GM23338 (cell line): ENCODE data around the gene NRXN2. TPM values are rescaled to one million over a fixed set of nuclear protein-coding genes. Genes with fewer than 3 reads are reported as not detected.

ENCODE experiments used
- ATAC-seq: fragments of 200-7000 bp; cut with Tn5 transposase; 3 replicates; pipeline ENCODE4 v1.9.1; 2020
- DNase-seq: peaks from one replicate; pipeline ENCODE4 v3.0.0-alpha.2; 2015; ENCODE audit warnings: low spot score
- H2AFZ ChIP-seq: fragments of 200-600 bp; sonication (generic); 2 replicates; pipeline ENCODE4 v1.8.0; 2016; ENCODE audit warnings: antibody characterized with exemption, mild to moderate bottlenecking, moderate library complexity
- H3F3A ChIP-seq: fragments of 200-600 bp; sonication (generic); replicated peaks from 2 replicates; pipeline ENCODE4 v1.8.0; 2017; ENCODE audit warnings: antibody characterized with exemption, mixed run types, low read depth
- H3K27ac ChIP-seq: fragments of 200-600 bp; sonication (generic); 2 replicates; pipeline ENCODE4 v1.6.1; 2016; ENCODE audit warnings: low read depth
- H3K27me3 ChIP-seq: fragments of 200-600 bp; sonication (generic); 2 replicates; pipeline ENCODE4 v1.8.0; 2016; ENCODE audit warnings: mild to moderate bottlenecking, mixed run types, moderate library complexity; ENCODE audit not compliant: insufficient read depth
- H3K36me3 ChIP-seq: fragments of 200-600 bp; sonication (generic); 2 replicates; pipeline ENCODE4 v1.8.0; 2016; ENCODE audit warnings: mild to moderate bottlenecking; ENCODE audit not compliant: insufficient read depth
- H3K4me1 ChIP-seq: fragments of 200-600 bp; sonication (generic); 2 replicates; pipeline ENCODE4 v1.8.0; 2016; ENCODE audit warnings: mild to moderate bottlenecking, moderate library complexity; ENCODE audit not compliant: insufficient read depth
- H3K4me2 ChIP-seq: fragments of 200-600 bp; sonication (generic); 2 replicates; pipeline ENCODE4 v1.7.1; 2017; ENCODE audit warnings: mixed run types
- H3K4me3 ChIP-seq: fragments of 200-600 bp; sonication (generic); 2 replicates; pipeline ENCODE4 v1.6.1; 2016; ENCODE audit warnings: mixed run types
- H3K79me2 ChIP-seq: fragments of 200-600 bp; sonication (generic); replicated peaks from 2 replicates; pipeline ENCODE4 v1.8.0; 2017; ENCODE audit warnings: mild to moderate bottlenecking; ENCODE audit not compliant: insufficient read depth
- H3K9me2 ChIP-seq: fragments of 200-600 bp; sonication (generic); 2 replicates; pipeline ENCODE4 v1.8.0; 2017; ENCODE audit not compliant: insufficient read depth
- H4K20me1 ChIP-seq: fragments of 200-600 bp; sonication (generic); replicated peaks from 2 replicates; pipeline ENCODE4 v1.8.0; 2017; ENCODE audit warnings: mild to moderate bottlenecking; ENCODE audit not compliant: insufficient read depth
- H3K27ac Mint-ChIP-seq: 2 replicates; pipeline ENCODE4 v1.8.0; 2020; ENCODE audit warnings: inconsistent platforms, mild to moderate bottlenecking, moderate library complexity, mixed read lengths
- H3K27me3 Mint-ChIP-seq: 3 replicates; pipeline ENCODE4 v1.8.0; 2022; ENCODE audit warnings: low read depth, mild to moderate bottlenecking, moderate library complexity, mixed read lengths, inconsistent platforms; ENCODE audit not compliant: insufficient read depth, poor library complexity
- H3K36me3 Mint-ChIP-seq: 3 replicates; pipeline ENCODE4 v1.8.0; 2021; ENCODE audit warnings: low read depth, mild to moderate bottlenecking, inconsistent platforms, moderate library complexity, mixed read lengths
- H3K4me1 Mint-ChIP-seq: 3 replicates; pipeline ENCODE4 v1.8.0; 2020; ENCODE audit warnings: mild to moderate bottlenecking, inconsistent platforms, mixed read lengths
- H3K4me3 Mint-ChIP-seq: 3 replicates; pipeline ENCODE4 v1.8.0; 2021; ENCODE audit warnings: moderate library complexity, mild to moderate bottlenecking, inconsistent platforms, mixed read lengths
- H3K9me3 Mint-ChIP-seq: 3 replicates; pipeline ENCODE4 v1.8.0; 2020; ENCODE audit warnings: moderate library complexity, mild to moderate bottlenecking, inconsistent platforms, mixed read lengths
- EZH2 ChIP-seq: fragments of 200-600 bp; sonication (generic); IDR thresholded peaks from one replicate; pipeline ENCODE4 v1.8.0; 2017; ENCODE audit warnings: antibody characterized with exemption, mild to moderate bottlenecking, low read depth; ENCODE audit not compliant: unreplicated experiment
- EZH2phosphoT487 ChIP-seq: fragments of 200-600 bp; sonication (generic); IDR thresholded peaks from one replicate; pipeline ENCODE4 v1.8.1; 2018; ENCODE audit warnings: antibody characterized with exemption; ENCODE audit not compliant: unreplicated experiment
- JUNB ChIP-seq: IDR thresholded peaks from one replicate; pipeline ENCODE4 v1.6.1; 2016; ENCODE audit warnings: antibody characterized with exemption; ENCODE audit not compliant: unreplicated experiment
- NANOG ChIP-seq: IDR thresholded peaks from 2 replicates; pipeline ENCODE4 v1.6.1; 2016; ENCODE audit warnings: antibody characterized with exemption, borderline replicate concordance
- POLR2AphosphoS5 ChIP-seq: IDR thresholded peaks from 2 replicates; pipeline ENCODE4 v1.6.1; 2016; ENCODE audit warnings: antibody characterized with exemption, low read depth
- STAT1 ChIP-seq: IDR thresholded peaks from one replicate; pipeline ENCODE4 v1.6.1; 2016; ENCODE audit warnings: antibody characterized with exemption; ENCODE audit not compliant: unreplicated experiment
- ZNF114 ChIP-seq: fragments of 250-450 bp; sonication (Bioruptor Pico); IDR thresholded peaks from 2 replicates; pipeline ENCODE4 v1.5.0; 2020; ENCODE audit warnings: mild to moderate bottlenecking, moderate library complexity
- ZNF331 ChIP-seq: fragments of 250-450 bp; sonication (Bioruptor Pico); IDR thresholded peaks from 2 replicates; pipeline ENCODE4 v1.5.0; 2020; ENCODE audit warnings: low read depth, mild to moderate bottlenecking, moderate library complexity
- polyA plus RNA-seq: library from polyadenylated mRNA; unstranded; fragments of >200 nt; fragmentation: Nextera tagmentation; extraction: Ambion mirVana; gene quantifications from 2 replicates; pipeline ENCODE4 v1.2.1, GENCODE V29; 2016
- total RNA-seq: library from RNA; depleted of rRNA; stranded (reverse); fragments of >200 nt; shearing (Covaris generic); gene quantifications from 2 replicates; pipeline ENCODE4 v1.2.3, GENCODE V29; 2014
- TF ChIP-seq, protein P1 (sequence below), 2 experiments: fragments of 200-600 bp in 1 of 2; sonication (generic) in 1 of 2; conservative IDR thresholded peaks; 2 replicates each; pipeline versions ENCODE4 v1.5.1 to v1.6.1; 2016 to 2017; ENCODE audit warnings: antibody characterized with exemption in 2 of 2, low read depth in 2 of 2, mild to moderate bottlenecking in 2 of 2, moderate library complexity in 1 of 2
- TF ChIP-seq, protein P2 (sequence below): IDR thresholded peaks from 2 replicates; pipeline ENCODE4 v1.6.1; 2016; ENCODE audit warnings: antibody characterized with exemption
- TF ChIP-seq, protein P3 (sequence below): IDR thresholded peaks from one replicate; pipeline ENCODE4 v1.6.1; 2018; ENCODE audit warnings: antibody characterized with exemption; ENCODE audit not compliant: unreplicated experiment
- TF ChIP-seq, protein P4 (sequence below): fragments of 250-450 bp; sonication (Bioruptor Pico); IDR thresholded peaks from 2 replicates; pipeline ENCODE4 v1.5.0; 2020; ENCODE audit warnings: mild to moderate bottlenecking, moderate library complexity

The NRXN2 gene
- total and polyA plus RNA-seq, 2 experiments from 2014 or later = 3.4 to 17.0 TPM

DNA sequence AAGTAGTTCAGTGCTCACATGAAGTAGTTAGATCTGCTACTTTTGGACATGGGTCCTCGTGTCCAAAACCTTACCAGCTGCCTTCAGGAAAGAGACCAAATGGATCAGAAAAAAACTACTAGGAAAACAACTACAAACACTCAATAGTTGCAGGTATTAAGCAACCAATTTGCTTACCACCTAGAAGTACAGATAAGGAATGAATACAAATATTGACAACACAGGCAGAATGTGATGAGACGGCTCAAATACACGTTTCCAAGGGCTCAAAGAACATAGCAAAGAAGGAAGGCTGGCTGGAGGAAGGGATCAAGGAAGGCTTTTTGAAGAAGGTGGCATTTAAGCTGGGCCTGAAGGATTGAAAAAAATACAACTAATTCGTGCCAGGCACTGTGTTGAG lies 41.8 kb downstream of the NRXN2 start (continued):
- no peak for TF ChIP-seq STAT1
- no peak for TF ChIP-seq ZNF331 (CRISPR knock-in tag)
- no peak for TF ChIP-seq ZNF114 (CRISPR knock-in tag)
- no peak for TF ChIP-seq POLR2AphosphoS5
- TF ChIP-seq EZH2phosphoT487 = no peak
- TF ChIP-seq, protein P1, sequence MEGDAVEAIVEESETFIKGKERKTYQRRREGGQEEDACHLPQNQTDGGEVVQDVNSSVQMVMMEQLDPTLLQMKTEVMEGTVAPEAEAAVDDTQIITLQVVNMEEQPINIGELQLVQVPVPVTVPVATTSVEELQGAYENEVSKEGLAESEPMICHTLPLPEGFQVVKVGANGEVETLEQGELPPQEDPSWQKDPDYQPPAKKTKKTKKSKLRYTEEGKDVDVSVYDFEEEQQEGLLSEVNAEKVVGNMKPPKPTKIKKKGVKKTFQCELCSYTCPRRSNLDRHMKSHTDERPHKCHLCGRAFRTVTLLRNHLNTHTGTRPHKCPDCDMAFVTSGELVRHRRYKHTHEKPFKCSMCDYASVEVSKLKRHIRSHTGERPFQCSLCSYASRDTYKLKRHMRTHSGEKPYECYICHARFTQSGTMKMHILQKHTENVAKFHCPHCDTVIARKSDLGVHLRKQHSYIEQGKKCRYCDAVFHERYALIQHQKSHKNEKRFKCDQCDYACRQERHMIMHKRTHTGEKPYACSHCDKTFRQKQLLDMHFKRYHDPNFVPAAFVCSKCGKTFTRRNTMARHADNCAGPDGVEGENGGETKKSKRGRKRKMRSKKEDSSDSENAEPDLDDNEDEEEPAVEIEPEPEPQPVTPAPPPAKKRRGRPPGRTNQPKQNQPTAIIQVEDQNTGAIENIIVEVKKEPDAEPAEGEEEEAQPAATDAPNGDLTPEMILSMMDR (conservative IDR thresholded peaks at IDR 0.05; ENCODE audit: low read depth in 2 of 2) = no peak
- TF ChIP-seq, protein P2, sequence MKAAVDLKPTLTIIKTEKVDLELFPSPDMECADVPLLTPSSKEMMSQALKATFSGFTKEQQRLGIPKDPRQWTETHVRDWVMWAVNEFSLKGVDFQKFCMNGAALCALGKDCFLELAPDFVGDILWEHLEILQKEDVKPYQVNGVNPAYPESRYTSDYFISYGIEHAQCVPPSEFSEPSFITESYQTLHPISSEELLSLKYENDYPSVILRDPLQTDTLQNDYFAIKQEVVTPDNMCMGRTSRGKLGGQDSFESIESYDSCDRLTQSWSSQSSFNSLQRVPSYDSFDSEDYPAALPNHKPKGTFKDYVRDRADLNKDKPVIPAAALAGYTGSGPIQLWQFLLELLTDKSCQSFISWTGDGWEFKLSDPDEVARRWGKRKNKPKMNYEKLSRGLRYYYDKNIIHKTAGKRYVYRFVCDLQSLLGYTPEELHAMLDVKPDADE = no peak
- TF ChIP-seq NANOG = no peak
- no peak for TF ChIP-seq EZH2

DNA sequence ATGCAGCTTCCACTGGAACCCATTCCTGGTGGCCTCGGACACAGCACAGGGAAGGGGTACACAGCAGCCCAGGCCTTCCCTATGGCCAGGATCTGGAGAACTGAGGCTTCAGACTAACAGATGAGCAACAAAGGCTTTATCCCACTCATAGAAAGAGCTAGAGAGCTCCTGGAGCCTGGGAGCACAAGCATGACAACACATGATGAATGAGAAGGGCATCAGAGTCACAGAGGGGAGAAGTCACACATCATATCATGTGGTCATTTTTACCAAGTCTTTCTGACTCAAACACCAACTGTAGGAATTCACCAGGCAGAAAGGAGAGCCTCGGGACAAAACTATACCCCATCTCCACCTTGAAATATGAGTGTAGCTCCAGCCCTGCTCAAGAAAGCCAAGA lies 43.2 kb downstream of the NRXN2 start:
- H3K4me3 Mint-ChIP-seq = no peak overlapping the region
- Histone ChIP-seq H3F3A (no peaks in the 10 kb centered on the region), H4K20me1 (no peaks in the 10 kb centered on the region), H3K27me3 (no peaks in the 10 kb centered on the region), H3K27ac (no peak overlapping the region), H2AFZ (no peak overlapping the region), H3K4me1 (no peaks in the 10 kb centered on the region), H3K4me3 (no peak overlapping the region), H3K9me2 (no peaks in the 10 kb centered on the region), H3K79me2 (no peaks in the 10 kb centered on the region), H3K4me2 (no peak overlapping the region), H3K36me3 (no peaks in the 10 kb centered on the region)
- no peaks in the 10 kb centered on the region for H3K36me3 Mint-ChIP-seq
- peaks cover 4% of the 10 kb centered on the region; the same call in 2 of the 3 replicates for H3K4me1 Mint-ChIP-seq
- DNase-seq (no peak), ATAC-seq (no peak)
- peaks cover 5% of the 10 kb centered on the region for H3K27me3 Mint-ChIP-seq
- H3K9me3 Mint-ChIP-seq = no peaks in the 10 kb centered on the region
- H3K27ac Mint-ChIP-seq = no peak overlapping the region
- TF ChIP-seq, protein P3, sequence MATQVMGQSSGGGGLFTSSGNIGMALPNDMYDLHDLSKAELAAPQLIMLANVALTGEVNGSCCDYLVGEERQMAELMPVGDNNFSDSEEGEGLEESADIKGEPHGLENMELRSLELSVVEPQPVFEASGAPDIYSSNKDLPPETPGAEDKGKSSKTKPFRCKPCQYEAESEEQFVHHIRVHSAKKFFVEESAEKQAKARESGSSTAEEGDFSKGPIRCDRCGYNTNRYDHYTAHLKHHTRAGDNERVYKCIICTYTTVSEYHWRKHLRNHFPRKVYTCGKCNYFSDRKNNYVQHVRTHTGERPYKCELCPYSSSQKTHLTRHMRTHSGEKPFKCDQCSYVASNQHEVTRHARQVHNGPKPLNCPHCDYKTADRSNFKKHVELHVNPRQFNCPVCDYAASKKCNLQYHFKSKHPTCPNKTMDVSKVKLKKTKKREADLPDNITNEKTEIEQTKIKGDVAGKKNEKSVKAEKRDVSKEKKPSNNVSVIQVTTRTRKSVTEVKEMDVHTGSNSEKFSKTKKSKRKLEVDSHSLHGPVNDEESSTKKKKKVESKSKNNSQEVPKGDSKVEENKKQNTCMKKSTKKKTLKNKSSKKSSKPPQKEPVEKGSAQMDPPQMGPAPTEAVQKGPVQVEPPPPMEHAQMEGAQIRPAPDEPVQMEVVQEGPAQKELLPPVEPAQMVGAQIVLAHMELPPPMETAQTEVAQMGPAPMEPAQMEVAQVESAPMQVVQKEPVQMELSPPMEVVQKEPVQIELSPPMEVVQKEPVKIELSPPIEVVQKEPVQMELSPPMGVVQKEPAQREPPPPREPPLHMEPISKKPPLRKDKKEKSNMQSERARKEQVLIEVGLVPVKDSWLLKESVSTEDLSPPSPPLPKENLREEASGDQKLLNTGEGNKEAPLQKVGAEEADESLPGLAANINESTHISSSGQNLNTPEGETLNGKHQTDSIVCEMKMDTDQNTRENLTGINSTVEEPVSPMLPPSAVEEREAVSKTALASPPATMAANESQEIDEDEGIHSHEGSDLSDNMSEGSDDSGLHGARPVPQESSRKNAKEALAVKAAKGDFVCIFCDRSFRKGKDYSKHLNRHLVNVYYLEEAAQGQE = no peak
- TF ChIP-seq NANOG = no peak
- TF ChIP-seq, protein P2 = no peak
- no peak for TF ChIP-seq STAT1
- no peak for TF ChIP-seq JUNB
- no peak for TF ChIP-seq EZH2
- no peak for TF ChIP-seq ZNF331 (CRISPR knock-in tag)
- TF ChIP-seq, protein P4, sequence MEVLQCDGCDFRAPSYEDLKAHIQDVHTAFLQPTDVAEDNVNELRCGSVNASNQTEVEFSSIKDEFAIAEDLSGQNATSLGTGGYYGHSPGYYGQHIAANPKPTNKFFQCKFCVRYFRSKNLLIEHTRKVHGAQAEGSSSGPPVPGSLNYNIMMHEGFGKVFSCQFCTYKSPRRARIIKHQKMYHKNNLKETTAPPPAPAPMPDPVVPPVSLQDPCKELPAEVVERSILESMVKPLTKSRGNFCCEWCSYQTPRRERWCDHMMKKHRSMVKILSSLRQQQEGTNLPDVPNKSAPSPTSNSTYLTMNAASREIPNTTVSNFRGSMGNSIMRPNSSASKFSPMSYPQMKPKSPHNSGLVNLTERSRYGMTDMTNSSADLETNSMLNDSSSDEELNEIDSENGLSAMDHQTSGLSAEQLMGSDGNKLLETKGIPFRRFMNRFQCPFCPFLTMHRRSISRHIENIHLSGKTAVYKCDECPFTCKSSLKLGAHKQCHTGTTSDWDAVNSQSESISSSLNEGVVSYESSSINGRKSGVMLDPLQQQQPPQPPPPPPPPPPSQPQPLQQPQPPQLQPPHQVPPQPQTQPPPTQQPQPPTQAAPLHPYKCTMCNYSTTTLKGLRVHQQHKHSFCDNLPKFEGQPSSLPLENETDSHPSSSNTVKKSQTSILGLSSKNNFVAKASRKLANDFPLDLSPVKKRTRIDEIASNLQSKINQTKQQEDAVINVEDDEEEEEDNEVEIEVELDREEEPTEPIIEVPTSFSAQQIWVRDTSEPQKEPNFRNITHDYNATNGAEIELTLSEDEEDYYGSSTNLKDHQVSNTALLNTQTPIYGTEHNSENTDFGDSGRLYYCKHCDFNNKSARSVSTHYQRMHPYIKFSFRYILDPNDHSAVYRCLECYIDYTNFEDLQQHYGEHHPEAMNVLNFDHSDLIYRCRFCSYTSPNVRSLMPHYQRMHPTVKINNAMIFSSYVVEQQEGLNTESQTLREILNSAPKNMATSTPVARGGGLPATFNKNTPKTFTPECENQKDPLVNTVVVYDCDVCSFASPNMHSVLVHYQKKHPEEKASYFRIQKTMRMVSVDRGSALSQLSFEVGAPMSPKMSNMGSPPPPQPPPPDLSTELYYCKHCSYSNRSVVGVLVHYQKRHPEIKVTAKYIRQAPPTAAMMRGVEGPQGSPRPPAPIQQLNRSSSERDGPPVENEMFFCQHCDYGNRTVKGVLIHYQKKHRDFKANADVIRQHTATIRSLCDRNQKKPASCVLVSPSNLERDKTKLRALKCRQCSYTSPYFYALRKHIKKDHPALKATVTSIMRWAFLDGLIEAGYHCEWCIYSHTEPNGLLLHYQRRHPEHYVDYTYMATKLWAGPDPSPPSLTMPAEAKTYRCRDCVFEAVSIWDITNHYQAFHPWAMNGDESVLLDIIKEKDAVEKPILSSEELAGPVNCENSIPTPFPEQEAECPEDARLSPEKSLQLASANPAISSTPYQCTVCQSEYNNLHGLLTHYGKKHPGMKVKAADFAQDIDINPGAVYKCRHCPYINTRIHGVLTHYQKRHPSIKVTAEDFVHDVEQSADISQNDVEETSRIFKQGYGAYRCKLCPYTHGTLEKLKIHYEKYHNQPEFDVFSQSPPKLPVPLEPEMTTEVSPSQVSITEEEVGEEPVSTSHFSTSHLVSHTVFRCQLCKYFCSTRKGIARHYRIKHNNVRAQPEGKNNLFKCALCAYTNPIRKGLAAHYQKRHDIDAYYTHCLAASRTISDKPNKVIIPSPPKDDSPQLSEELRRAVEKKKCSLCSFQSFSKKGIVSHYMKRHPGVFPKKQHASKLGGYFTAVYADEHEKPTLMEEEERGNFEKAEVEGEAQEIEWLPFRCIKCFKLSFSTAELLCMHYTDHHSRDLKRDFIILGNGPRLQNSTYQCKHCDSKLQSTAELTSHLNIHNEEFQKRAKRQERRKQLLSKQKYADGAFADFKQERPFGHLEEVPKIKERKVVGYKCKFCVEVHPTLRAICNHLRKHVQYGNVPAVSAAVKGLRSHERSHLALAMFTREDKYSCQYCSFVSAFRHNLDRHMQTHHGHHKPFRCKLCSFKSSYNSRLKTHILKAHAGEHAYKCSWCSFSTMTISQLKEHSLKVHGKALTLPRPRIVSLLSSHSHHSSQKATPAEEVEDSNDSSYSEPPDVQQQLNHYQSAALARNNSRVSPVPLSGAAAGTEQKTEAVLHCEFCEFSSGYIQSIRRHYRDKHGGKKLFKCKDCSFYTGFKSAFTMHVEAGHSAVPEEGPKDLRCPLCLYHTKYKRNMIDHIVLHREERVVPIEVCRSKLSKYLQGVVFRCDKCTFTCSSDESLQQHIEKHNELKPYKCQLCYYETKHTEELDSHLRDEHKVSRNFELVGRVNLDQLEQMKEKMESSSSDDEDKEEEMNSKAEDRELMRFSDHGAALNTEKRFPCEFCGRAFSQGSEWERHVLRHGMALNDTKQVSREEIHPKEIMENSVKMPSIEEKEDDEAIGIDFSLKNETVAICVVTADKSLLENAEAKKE = no peak
